HEK293 (cell line): Measurements from ENCODE around the gene C3.
A peak's percentile ranks its signal among the peaks of the same experiment; 100 is the strongest.

Source experiments
- CTCF ChIA-PET: fragments of 350-600 bp; formaldehyde crosslinking; extraction: SDS; loops from one replicate; lab custom pipeline; 2021; ENCODE audit warnings: antibody characterized with exemption; lab: Yijun Ruan, JAX
- POLR2A ChIA-PET: fragments of 300-600 bp; formaldehyde crosslinking; extraction: SDS; loops from one replicate; lab custom pipeline; 2020; ENCODE audit warnings: antibody characterized with exemption, inconsistent platforms; lab: Yijun Ruan, JAX
- H3K27ac ChIP-seq: fragments of 200-500 bp; sonication (Bioruptor generic); 2 replicates; pipeline ENCODE4 v1.5.1; 2014; ENCODE audit warnings: low read depth, low read length, control low read depth, inconsistent platforms; ENCODE audit errors: extremely low read depth
- H3K36me3 ChIP-seq, 2 experiments: fragments of 200-500 bp in 1 of 2; sonication (Bioruptor generic) in 1 of 2; 1 replicate in 1 of 2; 2 replicates in 1 of 2; pipeline ENCODE4 v1.5.1; 2014 to 2017; ENCODE audit warnings: inconsistent platforms in 2 of 2, low read length in 2 of 2; ENCODE audit not compliant: control insufficient read depth in 2 of 2, insufficient read depth in 1 of 2
- H3K4me1 ChIP-seq: fragments of 200-500 bp; sonication (Bioruptor generic); 2 replicates; pipeline ENCODE4 v1.5.1; 2014; ENCODE audit warnings: mild to moderate bottlenecking, low read length, inconsistent platforms; ENCODE audit not compliant: control insufficient read depth, insufficient read depth
- H3K4me3 ChIP-seq: 2 replicates; pipeline ENCODE4 v1.5.1; 2011; ENCODE audit warnings: low read depth, mild to moderate bottlenecking, control low read depth, low read length, moderate library complexity
- H3K9me3 ChIP-seq: fragments of 200-500 bp; sonication (Bioruptor generic); 2 replicates; pipeline ENCODE4 v1.5.1; 2014; ENCODE audit warnings: low read depth, low read length, inconsistent platforms; ENCODE audit not compliant: control insufficient read depth, insufficient read depth
- EGR2 ChIP-seq: fragments of 450-650 bp; formaldehyde crosslinking; IDR thresholded peaks from 2 replicates; pipeline ENCODE4 v1.5.1; 2016; ENCODE audit warnings: low read depth, missing biosample characterization, missing genetic modification characterization
- IKZF3 ChIP-seq: fragments of 450-650 bp; IDR thresholded peaks from 2 replicates; pipeline ENCODE4 v1.5.0; 2018; ENCODE audit warnings: missing biosample characterization, mild to moderate bottlenecking, missing genetic modification characterization, moderate library complexity
- KLF1 ChIP-seq: fragments of 450-650 bp; formaldehyde crosslinking; IDR thresholded peaks from 2 replicates; pipeline ENCODE4 v1.5.1; 2016; ENCODE audit warnings: missing biosample characterization, missing genetic modification characterization
- KLF10 ChIP-seq: fragments of 450-650 bp; IDR thresholded peaks from 2 replicates; pipeline ENCODE4 v1.5.1; 2018; ENCODE audit warnings: missing biosample characterization, mild to moderate bottlenecking, missing genetic modification characterization
- RBAK ChIP-seq: fragments of 450-650 bp; formaldehyde crosslinking; IDR thresholded peaks from 2 replicates; pipeline ENCODE4 v1.5.1; 2016; ENCODE audit warnings: missing biosample characterization, missing genetic modification characterization
- ZBTB21 ChIP-seq: fragments of 450-650 bp; formaldehyde crosslinking; IDR thresholded peaks from 2 replicates; pipeline ENCODE4 v1.5.1; 2017; ENCODE audit warnings: missing biosample characterization, missing genetic modification characterization
- ZFHX2 ChIP-seq: fragments of 450-650 bp; formaldehyde crosslinking; conservative IDR thresholded peaks from 2 replicates; pipeline ENCODE4 v1.5.1; 2016; ENCODE audit warnings: missing biosample characterization, missing genetic modification characterization
- ZFP37 ChIP-seq: fragments of 450-650 bp; formaldehyde crosslinking; IDR thresholded peaks from 2 replicates; pipeline ENCODE4 v1.5.1; 2016; ENCODE audit warnings: missing biosample characterization, missing genetic modification characterization
- ZNF155 ChIP-seq: fragments of 450-650 bp; formaldehyde crosslinking; IDR thresholded peaks from 2 replicates; pipeline ENCODE4 v1.5.1; 2016; ENCODE audit warnings: missing biosample characterization, missing genetic modification characterization
- ZNF175 ChIP-seq: fragments of 450-650 bp; formaldehyde crosslinking; IDR thresholded peaks from 2 replicates; pipeline ENCODE4 v1.5.1; 2016; ENCODE audit warnings: missing biosample characterization, missing genetic modification characterization
- ZNF202 ChIP-seq: fragments of 450-650 bp; formaldehyde crosslinking; IDR thresholded peaks from 2 replicates; pipeline ENCODE4 v1.5.1; 2016; ENCODE audit warnings: missing biosample characterization, missing genetic modification characterization, borderline replicate concordance
- ZNF23 ChIP-seq: fragments of 450-650 bp; formaldehyde crosslinking; IDR thresholded peaks from 2 replicates; pipeline ENCODE4 v1.5.1; 2016; ENCODE audit warnings: missing biosample characterization, missing genetic modification characterization, borderline replicate concordance
- ZNF544 ChIP-seq: fragments of 450-650 bp; formaldehyde crosslinking; IDR thresholded peaks from 2 replicates; pipeline ENCODE4 v1.5.0; 2017; ENCODE audit warnings: missing biosample characterization, missing genetic modification characterization
- ZNF548 ChIP-seq: fragments of 450-650 bp; formaldehyde crosslinking; IDR thresholded peaks from 2 replicates; pipeline ENCODE4 v1.5.1; 2016; ENCODE audit warnings: missing biosample characterization, missing genetic modification characterization
- ZNF549 ChIP-seq: fragments of 450-650 bp; IDR thresholded peaks from 2 replicates; pipeline ENCODE4 v1.5.1; 2018; ENCODE audit warnings: missing biosample characterization, missing genetic modification characterization, mild to moderate bottlenecking, inconsistent platforms, moderate library complexity
- ZNF623 ChIP-seq: fragments of 450-650 bp; formaldehyde crosslinking; IDR thresholded peaks from 2 replicates; pipeline ENCODE4 v1.5.1; 2016; ENCODE audit warnings: missing biosample characterization, missing genetic modification characterization
- ZNF677 ChIP-seq: fragments of 450-650 bp; IDR thresholded peaks from 2 replicates; pipeline ENCODE4 v1.5.0; 2018; ENCODE audit warnings: missing biosample characterization, mild to moderate bottlenecking, missing genetic modification characterization, moderate library complexity
- ZNF768 ChIP-seq: fragments of 450-650 bp; formaldehyde crosslinking; IDR thresholded peaks from 2 replicates; pipeline ENCODE4 v1.5.1; 2018; ENCODE audit warnings: missing biosample characterization, mild to moderate bottlenecking, missing genetic modification characterization
- ZNF837 ChIP-seq: fragments of 450-650 bp; formaldehyde crosslinking; IDR thresholded peaks from 2 replicates; pipeline ENCODE4 v1.5.1; 2016; ENCODE audit warnings: missing biosample characterization, missing genetic modification characterization
- ZSCAN30 ChIP-seq: fragments of 450-650 bp; IDR thresholded peaks from 2 replicates; pipeline ENCODE4 v1.5.1; 2018; ENCODE audit warnings: missing biosample characterization, mild to moderate bottlenecking, missing genetic modification characterization, moderate library complexity
- TF ChIP-seq, protein P1 (sequence below): fragments of 450-650 bp; formaldehyde crosslinking; IDR thresholded peaks from 2 replicates; pipeline ENCODE4 v1.5.1; 2017; ENCODE audit warnings: missing biosample characterization, missing genetic modification characterization
- TF ChIP-seq, protein P2 (sequence below): IDR thresholded peaks from 2 replicates; pipeline ENCODE4 v1.6.1; 2011; ENCODE audit warnings: mild to moderate bottlenecking, low read depth, low read length, borderline replicate concordance
- TF ChIP-seq, protein P3 (sequence below): fragments of 450-650 bp; formaldehyde crosslinking; IDR thresholded peaks from 2 replicates; pipeline ENCODE4 v1.5.1; 2016; ENCODE audit warnings: missing biosample characterization, missing genetic modification characterization
- TF ChIP-seq, protein P4 (sequence below): fragments of 450-650 bp; formaldehyde crosslinking; IDR thresholded peaks from 2 replicates; pipeline ENCODE4 v1.5.1; 2016; ENCODE audit warnings: missing biosample characterization, missing genetic modification characterization

Gene C3

DNA sequence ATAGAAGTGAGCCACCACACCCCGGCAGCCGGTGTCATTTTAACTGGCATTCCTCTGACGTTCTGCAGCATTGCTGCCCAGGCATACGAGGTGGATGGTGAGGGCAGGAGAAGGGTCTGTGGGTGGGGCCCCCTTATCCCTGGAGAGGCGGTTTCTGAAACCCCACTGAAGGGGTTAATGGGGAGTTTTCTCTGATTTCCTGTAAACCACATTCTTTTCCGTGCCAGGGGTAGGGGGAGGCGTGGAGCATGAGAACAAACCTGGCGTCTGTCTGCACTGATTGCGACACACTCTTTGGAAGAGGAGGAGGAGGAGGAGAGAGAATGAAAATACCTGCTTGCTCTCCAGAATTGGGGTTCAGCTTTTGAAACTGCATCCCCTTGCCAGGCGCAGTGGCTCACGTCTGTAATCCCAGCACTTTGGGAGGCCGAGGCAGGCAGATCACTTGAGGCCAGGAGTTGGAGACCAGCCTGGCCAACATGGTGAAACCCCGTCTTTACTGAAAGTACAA lies 2.7 kb upstream of the C3 start:
- no peak overlapping the region for H3K27ac ChIP-seq
- POLR2A ChIA-PET: no interaction called here
- no peak overlapping the region for H3K4me3 ChIP-seq
- TF ChIP-seq ZNF23 (no peak), ZNF623 (tag by site-specific recombination) (no peak), ZNF544 (no peak), ZSCAN30 (tag by site-specific recombination) (no peak), ZFHX2 (tag by site-specific recombination) (peak; percentile 43), ZNF549 (tag by site-specific recombination) (no peak), KLF10 (no peak), ZNF677 (tag by site-specific recombination) (no peak), ZNF155 (tag by site-specific recombination) (no peak), ZNF175 (tag by site-specific recombination) (no peak), IKZF3 (tag by site-specific recombination) (no peak), ZNF202 (tag by site-specific recombination) (no peak), ZNF768 (tag by site-specific recombination) (no peak), ZNF837 (tag by site-specific recombination) (no peak), ZNF548 (no peak), RBAK (tag by site-specific recombination) (no peak), EGR2 (tag by site-specific recombination) (0 out of 2 replicates have a peak, but pooled peaks have one; percentile 6), KLF1 (0 out of 2 replicates have a peak, but pooled peaks have one; percentile 25), ZBTB21 (tag by site-specific recombination) (no peak), ZFP37 (tag by site-specific recombination) (no peak)
- TF ChIP-seq, protein P1, sequence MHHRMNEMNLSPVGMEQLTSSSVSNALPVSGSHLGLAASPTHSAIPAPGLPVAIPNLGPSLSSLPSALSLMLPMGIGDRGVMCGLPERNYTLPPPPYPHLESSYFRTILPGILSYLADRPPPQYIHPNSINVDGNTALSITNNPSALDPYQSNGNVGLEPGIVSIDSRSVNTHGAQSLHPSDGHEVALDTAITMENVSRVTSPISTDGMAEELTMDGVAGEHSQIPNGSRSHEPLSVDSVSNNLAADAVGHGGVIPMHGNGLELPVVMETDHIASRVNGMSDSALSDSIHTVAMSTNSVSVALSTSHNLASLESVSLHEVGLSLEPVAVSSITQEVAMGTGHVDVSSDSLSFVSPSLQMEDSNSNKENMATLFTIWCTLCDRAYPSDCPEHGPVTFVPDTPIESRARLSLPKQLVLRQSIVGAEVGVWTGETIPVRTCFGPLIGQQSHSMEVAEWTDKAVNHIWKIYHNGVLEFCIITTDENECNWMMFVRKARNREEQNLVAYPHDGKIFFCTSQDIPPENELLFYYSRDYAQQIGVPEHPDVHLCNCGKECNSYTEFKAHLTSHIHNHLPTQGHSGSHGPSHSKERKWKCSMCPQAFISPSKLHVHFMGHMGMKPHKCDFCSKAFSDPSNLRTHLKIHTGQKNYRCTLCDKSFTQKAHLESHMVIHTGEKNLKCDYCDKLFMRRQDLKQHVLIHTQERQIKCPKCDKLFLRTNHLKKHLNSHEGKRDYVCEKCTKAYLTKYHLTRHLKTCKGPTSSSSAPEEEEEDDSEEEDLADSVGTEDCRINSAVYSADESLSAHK (tag by site-specific recombination): peak; percentile 54; the same call in 1 of the 2 replicates
- TF ChIP-seq, protein P2, sequence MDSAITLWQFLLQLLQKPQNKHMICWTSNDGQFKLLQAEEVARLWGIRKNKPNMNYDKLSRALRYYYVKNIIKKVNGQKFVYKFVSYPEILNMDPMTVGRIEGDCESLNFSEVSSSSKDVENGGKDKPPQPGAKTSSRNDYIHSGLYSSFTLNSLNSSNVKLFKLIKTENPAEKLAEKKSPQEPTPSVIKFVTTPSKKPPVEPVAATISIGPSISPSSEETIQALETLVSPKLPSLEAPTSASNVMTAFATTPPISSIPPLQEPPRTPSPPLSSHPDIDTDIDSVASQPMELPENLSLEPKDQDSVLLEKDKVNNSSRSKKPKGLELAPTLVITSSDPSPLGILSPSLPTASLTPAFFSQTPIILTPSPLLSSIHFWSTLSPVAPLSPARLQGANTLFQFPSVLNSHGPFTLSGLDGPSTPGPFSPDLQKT: no peak
- TF ChIP-seq, protein P3, sequence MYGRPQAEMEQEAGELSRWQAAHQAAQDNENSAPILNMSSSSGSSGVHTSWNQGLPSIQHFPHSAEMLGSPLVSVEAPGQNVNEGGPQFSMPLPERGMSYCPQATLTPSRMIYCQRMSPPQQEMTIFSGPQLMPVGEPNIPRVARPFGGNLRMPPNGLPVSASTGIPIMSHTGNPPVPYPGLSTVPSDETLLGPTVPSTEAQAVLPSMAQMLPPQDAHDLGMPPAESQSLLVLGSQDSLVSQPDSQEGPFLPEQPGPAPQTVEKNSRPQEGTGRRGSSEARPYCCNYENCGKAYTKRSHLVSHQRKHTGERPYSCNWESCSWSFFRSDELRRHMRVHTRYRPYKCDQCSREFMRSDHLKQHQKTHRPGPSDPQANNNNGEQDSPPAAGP (tag by site-specific recombination): no peak
- TF ChIP-seq, protein P4, sequence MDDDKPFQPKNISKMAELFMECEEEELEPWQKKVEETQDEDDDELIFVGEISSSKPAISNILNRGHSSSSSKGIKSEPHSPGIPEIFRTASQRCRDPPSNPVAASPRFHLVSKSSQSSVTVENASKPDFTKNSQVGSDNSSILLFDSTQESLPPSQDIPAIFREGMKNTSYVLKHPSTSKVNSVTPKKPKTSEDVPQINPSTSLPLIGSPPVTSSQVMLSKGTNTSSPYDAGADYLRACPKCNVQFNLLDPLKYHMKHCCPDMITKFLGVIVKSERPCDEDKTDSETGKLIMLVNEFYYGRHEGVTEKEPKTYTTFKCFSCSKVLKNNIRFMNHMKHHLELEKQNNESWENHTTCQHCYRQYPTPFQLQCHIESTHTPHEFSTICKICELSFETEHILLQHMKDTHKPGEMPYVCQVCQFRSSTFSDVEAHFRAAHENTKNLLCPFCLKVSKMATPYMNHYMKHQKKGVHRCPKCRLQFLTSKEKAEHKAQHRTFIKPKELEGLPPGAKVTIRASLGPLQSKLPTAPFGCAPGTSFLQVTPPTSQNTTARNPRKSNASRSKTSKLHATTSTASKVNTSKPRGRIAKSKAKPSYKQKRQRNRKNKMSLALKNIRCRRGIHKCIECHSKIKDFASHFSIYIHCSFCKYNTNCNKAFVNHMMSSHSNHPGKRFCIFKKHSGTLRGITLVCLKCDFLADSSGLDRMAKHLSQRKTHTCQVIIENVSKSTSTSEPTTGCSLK (tag by site-specific recombination): no peak
- CTCF ChIA-PET: no interaction called here
- no peaks in the 10 kb centered on the region for H3K9me3 ChIP-seq
- no peaks in the 10 kb centered on the region for H3K36me3 ChIP-seq
- no peaks in the 10 kb centered on the region for H3K4me1 ChIP-seq
